Measurements from ENCODE around the gene ERCC6.

The ERCC6 gene

GRCh38 chr10:49508249-49508648 lies 30.7 kb downstream of the ERCC6 start:
- no peak for DNase-seq

GRCh38 chr10:49505589-49505988 lies 33.3 kb downstream of the ERCC6 start:
- no peak for DNase-seq

- no peak for DNase-seq
These were observed 33.8 kb downstream of the ERCC6 start for GRCh38 chr10:49505076-49505475.

GRCh38 chr10:49504528-49504927 lies 34.4 kb downstream of the ERCC6 start:
- DNase-seq: no peak

- no peak for DNase-seq
These were observed 36.6 kb downstream of the ERCC6 start for GRCh38 chr10:49502358-49502757.

- no peak for DNase-seq
These were observed 38.5 kb downstream of the ERCC6 start for GRCh38 chr10:49500412-49500811.

- no peak for DNase-seq
These were observed 39.5 kb downstream of the ERCC6 start for GRCh38 chr10:49499305-49499851.

GRCh38 chr10:49498425-49498824 lies 40.5 kb downstream of the ERCC6 start:
- no peak for DNase-seq

- no peak for DNase-seq
These were observed 41.6 kb downstream of the ERCC6 start for GRCh38 chr10:49497358-49497757.

- no peak for DNase-seq
These were observed 50.7 kb downstream of the ERCC6 start for GRCh38 chr10:49488056-49488717.

- no peak for DNase-seq
These were observed 52.2 kb downstream of the ERCC6 start for GRCh38 chr10:49486738-49487137.

- no peak for DNase-seq
These were observed 52.9 kb downstream of the ERCC6 start for GRCh38 chr10:49486009-49486408.

- no peak for DNase-seq
These were observed 54.3 kb downstream of the ERCC6 start for GRCh38 chr10:49484486-49485235.

GRCh38 chr10:49478819-49479218 lies 60.1 kb downstream of the ERCC6 start:
- no peak for DNase-seq

- DNase-seq: no peak
These were observed 64.0 kb downstream of the ERCC6 start for GRCh38 chr10:49474901-49475300.

- DNase-seq: no peak
These were observed 67.4 kb downstream of the ERCC6 start for GRCh38 chr10:49471532-49471931.

GRCh38 chr10:49465736-49466135 lies 73.2 kb downstream of the ERCC6 start:
- DNase-seq: no peak
